ENCODE data around the gene CHP2.

DNA sequence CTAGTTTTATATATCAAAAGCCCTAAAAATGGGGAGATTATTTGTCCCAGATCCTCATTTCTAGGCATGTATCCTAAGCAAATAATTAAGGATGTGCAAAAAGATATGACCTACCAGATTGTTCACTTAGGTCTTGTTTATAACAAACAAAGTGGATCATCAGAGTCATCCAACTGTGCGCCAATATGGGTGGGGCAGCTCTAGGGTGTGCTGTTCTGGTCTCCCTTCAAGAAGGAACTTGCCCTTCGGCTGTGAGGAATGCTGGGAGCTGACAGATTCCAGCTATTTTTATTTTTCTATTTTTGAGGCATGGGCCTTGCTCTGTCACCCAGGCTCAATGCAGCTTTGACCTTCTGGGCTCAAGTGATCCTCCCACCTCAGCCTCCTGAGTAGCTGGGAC is 13.8 kb downstream of the CHP2 start:
- TF ChIP-seq MAX (IDR thresholded peaks at IDR 0.05) (no peak), TEAD4 (IDR thresholded peaks at IDR 0.05) (no peak), CEBPB (IDR thresholded peaks at IDR 0.05) (no peak), TCF12 (IDR thresholded peaks at IDR 0.05; ENCODE audit: low read depth) (no peak), FOXM1 (IDR thresholded peaks at IDR 0.05; ENCODE audit: borderline replicate concordance, low read depth) (no peak)
- TF ChIP-seq, protein P1, sequence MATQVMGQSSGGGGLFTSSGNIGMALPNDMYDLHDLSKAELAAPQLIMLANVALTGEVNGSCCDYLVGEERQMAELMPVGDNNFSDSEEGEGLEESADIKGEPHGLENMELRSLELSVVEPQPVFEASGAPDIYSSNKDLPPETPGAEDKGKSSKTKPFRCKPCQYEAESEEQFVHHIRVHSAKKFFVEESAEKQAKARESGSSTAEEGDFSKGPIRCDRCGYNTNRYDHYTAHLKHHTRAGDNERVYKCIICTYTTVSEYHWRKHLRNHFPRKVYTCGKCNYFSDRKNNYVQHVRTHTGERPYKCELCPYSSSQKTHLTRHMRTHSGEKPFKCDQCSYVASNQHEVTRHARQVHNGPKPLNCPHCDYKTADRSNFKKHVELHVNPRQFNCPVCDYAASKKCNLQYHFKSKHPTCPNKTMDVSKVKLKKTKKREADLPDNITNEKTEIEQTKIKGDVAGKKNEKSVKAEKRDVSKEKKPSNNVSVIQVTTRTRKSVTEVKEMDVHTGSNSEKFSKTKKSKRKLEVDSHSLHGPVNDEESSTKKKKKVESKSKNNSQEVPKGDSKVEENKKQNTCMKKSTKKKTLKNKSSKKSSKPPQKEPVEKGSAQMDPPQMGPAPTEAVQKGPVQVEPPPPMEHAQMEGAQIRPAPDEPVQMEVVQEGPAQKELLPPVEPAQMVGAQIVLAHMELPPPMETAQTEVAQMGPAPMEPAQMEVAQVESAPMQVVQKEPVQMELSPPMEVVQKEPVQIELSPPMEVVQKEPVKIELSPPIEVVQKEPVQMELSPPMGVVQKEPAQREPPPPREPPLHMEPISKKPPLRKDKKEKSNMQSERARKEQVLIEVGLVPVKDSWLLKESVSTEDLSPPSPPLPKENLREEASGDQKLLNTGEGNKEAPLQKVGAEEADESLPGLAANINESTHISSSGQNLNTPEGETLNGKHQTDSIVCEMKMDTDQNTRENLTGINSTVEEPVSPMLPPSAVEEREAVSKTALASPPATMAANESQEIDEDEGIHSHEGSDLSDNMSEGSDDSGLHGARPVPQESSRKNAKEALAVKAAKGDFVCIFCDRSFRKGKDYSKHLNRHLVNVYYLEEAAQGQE (IDR thresholded peaks at IDR 0.05; ENCODE audit: low read depth) = no peak
